ENCODE measurements around the gene PAK6. TPM values are rescaled to one million over a fixed set of nuclear protein-coding genes. Genes with fewer than 3 reads are reported as not detected.
A peak's percentile ranks its signal among the peaks of the same experiment; 100 is the strongest.

Gene PAK6
- total RNA-seq, 2 donors from 2014 or later = 0.37 to 0.38 TPM

DNA sequence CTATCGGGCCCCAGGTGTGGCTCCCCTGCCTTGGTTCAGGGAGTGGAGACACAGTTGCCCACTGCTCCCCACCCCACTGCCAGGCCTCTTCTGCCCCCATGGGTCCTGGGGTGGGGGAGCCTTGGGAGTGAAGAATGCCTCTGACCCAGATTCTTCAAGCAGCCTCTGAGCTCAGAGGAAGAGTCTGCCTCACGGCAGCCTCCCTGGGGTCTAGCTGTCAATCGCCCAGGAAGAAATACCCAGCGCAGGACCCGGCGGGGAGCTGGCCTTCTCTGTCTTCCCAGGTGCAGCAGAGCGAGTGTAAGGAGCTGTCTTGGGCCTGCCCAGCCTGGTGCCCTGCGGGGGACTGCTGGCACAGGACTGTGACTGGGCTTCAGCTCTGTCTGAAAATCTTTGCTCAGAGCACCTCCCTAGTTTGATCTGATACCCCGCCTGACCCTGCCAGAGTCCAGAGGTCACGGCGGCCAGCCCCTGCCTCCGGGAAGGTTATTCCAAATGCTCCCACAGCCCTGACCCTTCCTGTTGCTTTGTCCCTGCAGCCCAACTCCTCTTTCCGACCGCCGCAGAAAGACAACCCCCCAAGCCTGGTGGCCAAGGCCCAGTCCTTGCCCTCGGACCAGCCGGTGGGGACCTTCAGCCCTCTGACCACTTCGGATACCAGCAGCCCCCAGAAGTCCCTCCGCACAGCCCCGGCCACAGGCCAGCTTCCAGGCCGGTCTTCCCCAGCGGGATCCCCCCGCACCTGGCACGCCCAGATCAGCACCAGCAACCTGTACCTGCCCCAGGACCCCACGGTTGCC lies 33.0 kb downstream of the PAK6 start:
- intact Hi-C loops (cut with DNase I) = loop anchor here (5.0 kb wide), 3 partner anchors 55 to 225 kb away; no protein-coding TSS in a partner anchor
- no peak for DNase-seq (ENCODE audit: low spot score)

GRCh38 chr15:40272485-40273056 lies 33.7 kb downstream of the PAK6 start:
- intact Hi-C loops (cut with DNase I) = loop anchor here (5.0 kb wide), 3 partner anchors 55 to 225 kb away; no protein-coding TSS in a partner anchor
- DNase-seq (ENCODE audit: low spot score) = no peak

DNA sequence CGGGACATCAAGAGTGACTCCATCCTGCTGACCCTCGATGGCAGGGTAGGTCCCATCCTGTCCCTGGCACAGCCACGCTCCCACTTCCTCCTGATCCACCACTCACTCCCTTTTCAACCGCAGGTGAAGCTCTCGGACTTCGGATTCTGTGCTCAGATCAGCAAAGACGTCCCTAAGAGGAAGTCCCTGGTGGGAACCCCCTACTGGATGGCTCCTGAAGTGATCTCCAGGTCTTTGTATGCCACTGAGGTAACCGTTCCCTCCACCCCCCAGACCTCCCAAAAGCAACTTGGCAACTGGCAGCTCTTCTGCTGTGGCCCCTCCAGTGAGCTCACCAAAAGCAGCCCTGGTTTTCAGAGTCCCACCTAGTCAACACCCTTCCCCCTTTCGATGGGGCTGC lies 34.6 kb downstream of the PAK6 start:
- intact Hi-C loops (cut with DNase I) = loop anchor here (5.0 kb wide), 3 partner anchors 56 to 226 kb away; no protein-coding TSS in a partner anchor
- DNase-seq (ENCODE audit: low spot score) = no peak

GRCh38 chr15:40274350-40275274 lies 35.7 kb downstream of the PAK6 start:
- peak; percentile 93 for DNase-seq (ENCODE audit: low spot score)
- intact Hi-C loops (cut with DNase I) = loop anchor here (2.0 to 5.0 kb wide), 5 partner anchors 56 to 227 kb away; no protein-coding TSS in a partner anchor

- intact Hi-C loops (cut with DNase I) = loop anchor here in 1 of 2 donors (2.0 to 5.0 kb wide), 2 partner anchors 57 to 152 kb away; no protein-coding TSS in a partner anchor
- no peak for DNase-seq (ENCODE audit: low spot score)
These were observed 36.7 kb downstream of the PAK6 start for GRCh38 chr15:40275523-40275922.

DNA sequence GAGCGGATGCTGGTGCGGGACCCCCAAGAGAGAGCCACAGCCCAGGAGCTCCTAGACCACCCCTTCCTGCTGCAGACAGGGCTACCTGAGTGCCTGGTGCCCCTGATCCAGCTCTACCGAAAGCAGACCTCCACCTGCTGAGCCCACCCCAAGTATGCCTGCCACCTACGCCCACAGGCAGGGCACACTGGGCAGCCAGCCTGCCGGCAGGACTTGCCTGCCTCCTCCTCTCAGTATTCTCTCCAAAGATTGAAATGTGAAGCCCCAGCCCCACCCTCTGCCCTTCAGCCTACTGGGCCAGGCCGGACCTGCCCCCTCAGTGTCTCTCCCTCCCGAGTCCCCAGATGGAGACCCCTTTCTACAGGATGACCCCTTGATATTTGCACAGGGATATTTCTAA lies 37.1 kb downstream of the PAK6 start:
- no peak for DNase-seq (ENCODE audit: low spot score)
- intact Hi-C loops (cut with DNase I) = loop anchor here in 1 of 2 donors (2.0 to 5.0 kb wide), 2 partner anchors 57 to 151 kb away; no protein-coding TSS in a partner anchor

GRCh38 chr15:40276927-40277326 lies 38.1 kb downstream of the PAK6 start:
- intact Hi-C loops (cut with DNase I) = loop anchor here in 1 of 2 donors (5.0 kb wide), 1 partner anchor 150 kb away; no protein-coding TSS in a partner anchor
- DNase-seq (ENCODE audit: low spot score) = no peak

DNA sequence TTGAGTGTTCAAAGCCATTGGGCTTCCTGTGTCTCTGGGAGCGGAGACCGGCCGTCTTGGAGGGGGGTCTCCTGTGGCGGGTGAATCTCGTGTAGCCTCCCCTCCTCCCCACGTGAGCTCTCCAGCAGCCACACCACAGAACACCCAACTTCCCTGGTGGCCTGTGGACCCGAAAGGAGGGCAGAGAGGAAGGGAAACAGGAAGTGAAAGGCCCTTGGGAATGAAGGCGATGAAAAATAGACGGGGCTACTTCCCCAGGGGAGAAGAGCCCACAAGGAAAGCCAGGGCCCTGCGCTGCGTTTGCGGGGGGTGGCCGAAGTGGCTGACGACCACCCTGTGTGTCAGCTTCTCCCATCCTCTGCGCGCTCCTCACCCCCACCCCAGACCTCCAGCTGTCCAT lies 38.6 kb downstream of the PAK6 start:
- no peak for DNase-seq (ENCODE audit: low spot score)
- intact Hi-C loops (cut with DNase I) = loop anchor here in 1 of 2 donors (5.0 kb wide), 1 partner anchor 150 kb away; no protein-coding TSS in a partner anchor

DNA sequence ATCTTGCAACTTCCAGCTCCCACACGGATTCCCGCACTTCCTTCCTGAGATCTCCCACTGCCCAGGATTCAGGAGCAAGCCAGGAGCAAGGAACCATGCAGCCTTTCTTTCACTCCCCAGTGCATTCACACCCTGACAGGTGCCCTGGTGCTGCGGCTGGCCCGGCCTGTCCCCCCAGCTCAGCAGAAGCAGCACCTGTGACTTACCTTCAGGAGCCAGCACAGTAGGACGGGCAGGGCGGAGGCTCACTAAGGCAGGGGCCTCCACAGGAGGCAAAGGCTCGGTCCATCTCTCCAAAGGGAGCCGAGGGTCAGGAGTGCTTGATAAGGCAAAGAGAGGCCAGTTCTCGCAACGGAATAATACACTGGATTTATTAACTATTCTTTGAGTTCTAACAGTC lies 39.2 kb downstream of the PAK6 start:
- no peak for DNase-seq (ENCODE audit: low spot score)
- intact Hi-C loops (cut with DNase I) = loop anchor here in 1 of 2 donors (5.0 kb wide), 1 partner anchor 149 kb away; no protein-coding TSS in a partner anchor

- intact Hi-C loops (cut with DNase I) = loop anchor here (2.0 to 5.0 kb wide), 2 partner anchors 141 to 148 kb away; no protein-coding TSS in a partner anchor
- DNase-seq (ENCODE audit: low spot score) = peak; percentile 92
These were observed 40.7 kb downstream of the PAK6 start for GRCh38 chr15:40279437-40280141.

DNA sequence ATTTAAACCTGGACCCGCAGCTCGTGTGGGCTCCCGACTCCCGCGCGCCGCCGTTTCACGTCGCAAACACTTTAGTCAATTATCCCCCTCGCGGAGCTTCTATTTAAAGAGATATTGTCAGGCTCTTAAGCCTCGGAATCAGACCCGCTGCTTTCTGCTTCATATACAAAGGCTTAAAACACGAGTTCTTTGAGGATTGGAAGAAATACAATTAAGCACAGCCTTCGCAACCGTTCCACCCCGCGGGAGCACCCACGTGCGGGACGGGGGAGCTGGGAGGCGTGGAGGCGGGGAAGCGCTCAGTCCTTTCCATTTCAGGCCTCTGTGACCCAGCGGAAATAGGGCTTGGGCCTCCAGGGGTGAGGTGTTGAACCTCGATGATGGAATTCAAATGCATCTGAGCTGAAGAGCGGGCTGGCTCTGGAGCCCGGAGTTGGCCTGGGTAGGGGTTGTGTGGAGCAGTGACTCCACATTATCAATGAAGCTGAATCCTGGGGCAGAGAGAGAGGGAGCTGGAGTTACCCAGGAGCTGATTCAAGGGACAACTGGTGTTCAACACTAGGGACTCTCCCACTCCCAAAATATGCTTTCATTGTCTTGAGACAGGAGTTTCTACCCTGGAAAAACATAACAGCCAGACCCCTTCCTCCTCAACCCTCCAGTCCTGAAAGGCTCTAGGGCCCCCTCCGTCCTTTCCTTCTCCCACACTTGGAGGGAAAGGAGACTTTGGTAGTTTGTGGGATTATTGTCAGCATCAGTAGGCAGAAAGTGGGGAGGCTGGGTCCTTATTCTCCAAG lies 41.6 kb downstream of the PAK6 start:
- intact Hi-C loops (cut with DNase I) = loop anchor here in 1 of 2 donors (2.0 kb wide), 1 partner anchor 140 kb away; no protein-coding TSS in a partner anchor
- no peak for DNase-seq (ENCODE audit: low spot score)

GRCh38 chr15:40281057-40281800 lies 42.4 kb downstream of the PAK6 start:
- intact Hi-C loops (cut with DNase I) = loop anchor here in 1 of 2 donors (2.0 kb wide), 1 partner anchor 140 kb away; no protein-coding TSS in a partner anchor
- DNase-seq (ENCODE audit: low spot score) = no peak

- intact Hi-C loops (cut with DNase I) = loop anchor here in 1 of 2 donors (2.0 kb wide), 1 partner anchor 139 kb away; no protein-coding TSS in a partner anchor
- DNase-seq (ENCODE audit: low spot score) = no peak
These were observed 42.9 kb downstream of the PAK6 start for GRCh38 chr15:40281801-40282146.

GRCh38 chr15:40282147-40282868 lies 43.4 kb downstream of the PAK6 start:
- intact Hi-C loops (cut with DNase I) = no loop called here
- no peak for DNase-seq (ENCODE audit: low spot score)

DNA sequence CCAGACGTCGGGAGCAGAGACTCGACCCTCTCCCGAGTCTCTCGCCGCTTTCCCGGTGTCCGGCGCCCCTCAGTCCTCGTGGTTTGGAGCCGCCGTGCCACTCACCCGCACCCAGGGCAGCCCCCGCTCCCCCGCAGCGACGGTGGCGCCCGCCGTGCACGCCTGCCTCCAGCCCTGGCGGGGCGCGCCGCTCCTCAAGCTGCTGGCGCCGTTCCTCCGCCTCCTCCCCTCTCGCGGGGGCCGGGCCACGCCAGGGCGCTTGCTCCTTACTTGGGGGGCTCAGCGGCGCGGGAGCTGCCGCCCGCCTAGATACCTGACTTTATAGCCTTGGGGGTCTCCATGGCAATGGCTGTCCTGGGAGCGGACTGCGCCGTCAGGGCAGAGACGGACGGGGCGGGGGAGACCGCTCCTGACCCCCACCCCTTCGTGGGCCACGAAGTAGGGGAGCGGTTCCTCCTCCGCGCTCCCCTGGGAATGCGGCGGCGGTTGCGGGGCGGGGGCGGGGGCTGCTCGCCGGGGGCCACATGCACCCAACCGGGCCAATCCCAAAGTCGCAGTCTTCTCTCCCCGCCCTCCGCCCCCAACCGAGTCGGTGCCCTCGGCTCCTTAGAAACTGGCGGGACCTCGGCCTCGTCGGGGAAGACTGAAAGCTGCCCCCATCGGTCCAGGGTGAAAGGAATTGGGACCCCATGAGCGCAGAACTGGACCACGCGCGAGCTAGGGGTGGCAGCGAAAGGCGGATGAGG lies 44.2 kb downstream of the PAK6 start, which contains the start of gene ANKRD63:
Gene ANKRD63 (minus strand): TSS at position 196 of the 746 bp plus-strand sequence. CDS start 478 bp downstream, outside the sequence.
- DNase-seq (ENCODE audit: low spot score) = no peak
- intact Hi-C loops (cut with DNase I) = no loop called here
